OCI-LY7 (cell line): Measurements from ENCODE around the gene CA11. TPM values are rescaled to one million over a fixed set of nuclear protein-coding genes. Genes with fewer than 3 reads are reported as not detected.

Experiments
- BruUV-seq: library from RNA; stranded (reverse); fragments of 400-500 nt; replicated peaks from 2 replicates; lab custom pipeline; 2021; lab: Mats Ljungman, UMichigan
- CTCF ChIA-PET: fragments of 300-600 bp; sonication (Branson Sonifier 250); formaldehyde crosslinking; loops from one replicate; lab custom pipeline; 2022; ENCODE audit warnings: antibody characterized with exemption; ENCODE audit not compliant: unreplicated experiment; lab: Charles Lee
- POLR2A ChIA-PET: fragments of 300-600 bp; sonication (Branson Sonifier 250); formaldehyde crosslinking; loops from one replicate; lab custom pipeline; 2022; ENCODE audit warnings: antibody characterized with exemption; lab: Charles Lee
- DNase-seq: peaks from one replicate; pipeline ENCODE4 v3.0.0-alpha.2; 2015; ENCODE audit warnings: low spot score
- H2AFZ ChIP-seq: fragments of 200-600 bp; sonication (generic), shearing (Covaris generic); 2 replicates; pipeline ENCODE4 v1.6.1; 2014; ENCODE audit warnings: mild to moderate bottlenecking, antibody characterized with exemption, low read length, moderate library complexity
- H3K27ac ChIP-seq: fragments of 200-600 bp; sonication (generic); 2 replicates; pipeline ENCODE4 v1.5.1; 2014; ENCODE audit warnings: mixed run types, low read depth, mild to moderate bottlenecking, moderate library complexity, low read length, inconsistent platforms; ENCODE audit not compliant: poor library complexity, severe bottlenecking
- H3K36me3 ChIP-seq: fragments of 200-600 bp; sonication (generic); 2 replicates; pipeline ENCODE4 v1.6.1; 2014; ENCODE audit warnings: mild to moderate bottlenecking, antibody characterized with exemption, low read length, moderate library complexity, mixed read lengths; ENCODE audit not compliant: insufficient read depth
- H3K4me1 ChIP-seq: fragments of 200-600 bp; sonication (generic); 2 replicates; pipeline ENCODE4 v1.5.1; 2014; ENCODE audit warnings: mild to moderate bottlenecking, low read length; ENCODE audit not compliant: insufficient read depth, poor library complexity, severe bottlenecking
- H3K4me2 ChIP-seq: fragments of 200-600 bp; sonication (generic); 2 replicates; pipeline ENCODE4 v1.6.1; 2014; ENCODE audit warnings: mild to moderate bottlenecking, low read length
- H3K4me3 ChIP-seq: fragments of 200-600 bp; sonication (generic); 2 replicates; pipeline ENCODE4 v1.5.1; 2014; ENCODE audit warnings: mild to moderate bottlenecking, low read depth, low read length; ENCODE audit not compliant: poor library complexity, severe bottlenecking
- H3K79me2 ChIP-seq: fragments of 200-600 bp; sonication (generic); 2 replicates; pipeline ENCODE4 v1.6.1; 2016; ENCODE audit warnings: low read depth, mild to moderate bottlenecking, low read length, moderate library complexity, mixed read lengths; ENCODE audit not compliant: insufficient read depth
- H3K9me2 ChIP-seq: fragments of 200-600 bp; sonication (generic); 2 replicates; pipeline ENCODE4 v1.6.1; 2016; ENCODE audit warnings: mild to moderate bottlenecking, low read length, mixed read lengths; ENCODE audit not compliant: insufficient read depth
- H3K9me3 ChIP-seq: fragments of 200-600 bp; sonication (generic); 2 replicates; pipeline ENCODE4 v1.6.1; 2014; ENCODE audit warnings: mild to moderate bottlenecking, mixed run types, low read length, mixed read lengths
- H4K20me1 ChIP-seq: fragments of 200-600 bp; sonication (generic); 2 replicates; pipeline ENCODE4 v1.6.1; 2014; ENCODE audit warnings: mild to moderate bottlenecking, antibody characterized with exemption, low read length, moderate library complexity, mixed read lengths; ENCODE audit not compliant: insufficient read depth
- CTCF ChIP-seq: fragments of 200-600 bp; sonication (generic); conservative IDR thresholded peaks from 2 replicates; pipeline ENCODE4 v1.5.1; 2014; ENCODE audit warnings: mild to moderate bottlenecking, antibody characterized with exemption, low read length, moderate library complexity, mixed read lengths
- EZH2phosphoT487 ChIP-seq: fragments of 200-600 bp; sonication (generic); IDR thresholded peaks from 2 replicates; pipeline ENCODE4 v1.6.1; 2018; ENCODE audit warnings: low read depth, borderline replicate concordance, mild to moderate bottlenecking, mixed run types, antibody characterized with exemption, low read length, moderate library complexity, mixed read lengths
- intact Hi-C: fragments of 100-400 bp; cut with micrococcal nuclease; formaldehyde crosslinking; loops from one replicate; pipeline ENCODE4 v1.10.0; 2022; ENCODE audit not compliant: unreplicated experiment
- total RNA-seq, 2 experiments: library from RNA; depleted of rRNA in 1 of 2; stranded (reverse); fragments of >200 nt in 1 of 2; shearing (Covaris generic) in 1 of 2; gene quantifications; 2 replicates each; pipeline ENCODE4 v1.2.3, GENCODE V29; 2014 to 2022

Gene CA11
- total RNA-seq, 2 experiments from 2014 or later = 2.5 to 10.8 TPM

DNA sequence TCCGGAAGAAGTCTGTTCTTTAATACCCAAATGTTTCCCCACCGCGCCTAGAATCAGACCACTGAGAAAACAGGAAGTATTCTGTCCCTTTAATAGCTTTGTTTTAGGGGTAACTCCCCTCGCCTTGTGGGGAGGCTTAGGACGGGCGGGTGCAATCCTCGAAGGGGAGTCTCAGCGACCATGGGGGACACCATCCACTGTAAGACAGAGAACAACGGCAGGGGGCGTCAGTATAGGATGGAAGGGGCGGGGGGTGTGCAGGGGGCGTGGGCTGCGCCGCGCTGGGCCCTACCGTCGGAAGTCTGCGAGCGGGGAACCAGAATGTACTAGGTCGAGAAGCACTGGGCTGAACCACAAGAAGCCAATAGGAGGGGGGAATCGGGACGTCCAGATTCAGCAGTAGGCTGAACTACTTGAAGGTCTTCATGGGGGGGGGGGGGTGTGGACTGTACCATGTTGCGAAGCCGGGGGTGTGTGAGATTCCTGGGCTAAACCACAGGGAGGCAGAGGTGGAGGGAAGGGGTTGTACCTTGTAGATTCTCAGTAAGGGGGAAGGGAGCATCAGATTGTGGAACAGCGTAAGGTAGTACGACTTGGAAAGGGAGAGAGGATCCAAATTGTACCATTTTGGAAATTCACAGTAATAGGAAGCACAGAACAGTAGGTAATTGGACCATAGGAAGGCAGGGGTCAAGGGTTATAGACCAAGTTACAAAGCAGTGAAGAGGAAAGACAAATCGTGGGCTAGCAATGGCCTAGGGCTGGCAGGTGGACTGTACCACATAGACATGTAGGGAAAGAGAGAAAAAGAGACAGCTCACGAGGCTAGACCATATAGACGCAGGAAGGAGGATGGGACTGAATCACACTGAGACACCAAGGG lies 7.8 kb downstream of the CA11 start:
- TF ChIP-seq CTCF = peak; percentile 61
- no peak for TF ChIP-seq EZH2phosphoT487
- ChIA-PET POLR2A (no interaction called here), CTCF (no interaction called here)
- peak overlapping the region; percentile 68 for H3K4me3 ChIP-seq
- peak overlapping the region; percentile 94 for H3K27ac ChIP-seq
- H3K4me1 ChIP-seq = peaks cover 38% of the 10 kb centered on the region
- peak; percentile 97 for DNase-seq
- intact Hi-C loops = loop anchor here (1.0 to 10.0 kb wide), 3 partner anchors 19 to 1039 kb away; partner anchors contain the start of genes PRMT1, RPL18, RPS11 and SPHK2
- H3K79me2 ChIP-seq = no peaks in the 10 kb centered on the region; the same call in 1 of the 2 replicates
- H4K20me1 ChIP-seq = no peaks in the 10 kb centered on the region
- no peaks in the 10 kb centered on the region for H3K9me2 ChIP-seq
- no TSS peak for BruUV-seq
- H3K9me3 ChIP-seq = no peaks in the 10 kb centered on the region
- peak overlapping the region; percentile 79 for H2AFZ ChIP-seq
- H3K36me3 ChIP-seq = no peaks in the 10 kb centered on the region
- peak overlapping the region; percentile 83 for H3K4me2 ChIP-seq

DNA sequence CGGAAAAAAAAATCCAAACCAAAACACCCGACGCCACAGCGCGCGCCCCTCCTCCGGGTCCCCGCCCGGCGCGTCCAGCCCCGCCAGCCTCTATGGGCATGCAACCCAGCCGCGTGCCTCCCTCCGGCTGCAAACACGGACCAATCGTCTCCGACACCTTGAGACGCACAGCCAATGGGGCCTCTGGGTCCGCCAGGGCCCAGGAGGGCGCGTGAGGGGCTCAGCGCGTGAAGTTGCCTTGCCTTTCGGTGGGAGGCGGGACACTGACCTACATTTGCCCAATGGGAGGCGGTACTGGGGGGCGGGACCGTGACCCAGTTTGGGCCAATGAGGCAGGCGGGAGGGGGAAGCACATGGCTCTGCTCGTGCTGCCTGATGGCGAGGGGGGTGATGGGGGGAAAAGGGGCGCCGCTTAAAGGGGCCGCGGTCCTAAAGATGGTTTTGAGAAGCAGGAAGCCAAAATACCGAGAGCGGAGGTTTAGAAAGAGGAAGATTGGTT lies 8.5 kb downstream of the CA11 start:
- Histone ChIP-seq H3K9me2 (no peaks in the 10 kb centered on the region), H3K4me1 (peaks cover 45% of the 10 kb centered on the region)

More for the DNA sequence above, 8.5 kb downstream of the CA11 start:
- ChIA-PET POLR2A (no interaction called here), CTCF (no interaction called here)
- Histone ChIP-seq H3K36me3 (no peaks in the 10 kb centered on the region), H3K79me2 (no peaks in the 10 kb centered on the region; the same call in 1 of the 2 replicates), H3K4me2 (peak overlapping the region; percentile 97), H2AFZ (peak overlapping the region; percentile 79; the same call in 1 of the 2 replicates), H3K4me3 (peak overlapping the region; percentile 76), H3K9me3 (no peaks in the 10 kb centered on the region), H3K27ac (peak overlapping the region; percentile 94), H4K20me1 (no peaks in the 10 kb centered on the region)
- no peak for TF ChIP-seq CTCF
- peak; percentile 100 for DNase-seq
- no TSS peak for BruUV-seq
- intact Hi-C loops = loop anchor here (1.0 to 10.0 kb wide), 3 partner anchors 18 to 1040 kb away; partner anchors contain the start of genes PRMT1, RPL18, RPS11 and SPHK2
